ENCODE measurements around the gene CLCA1. TPM values are rescaled to one million over a fixed set of nuclear protein-coding genes. Genes with fewer than 3 reads are reported as not detected.

The CLCA1 gene
- total RNA-seq, 1 donor from 2014 or later: not detected

DNA sequence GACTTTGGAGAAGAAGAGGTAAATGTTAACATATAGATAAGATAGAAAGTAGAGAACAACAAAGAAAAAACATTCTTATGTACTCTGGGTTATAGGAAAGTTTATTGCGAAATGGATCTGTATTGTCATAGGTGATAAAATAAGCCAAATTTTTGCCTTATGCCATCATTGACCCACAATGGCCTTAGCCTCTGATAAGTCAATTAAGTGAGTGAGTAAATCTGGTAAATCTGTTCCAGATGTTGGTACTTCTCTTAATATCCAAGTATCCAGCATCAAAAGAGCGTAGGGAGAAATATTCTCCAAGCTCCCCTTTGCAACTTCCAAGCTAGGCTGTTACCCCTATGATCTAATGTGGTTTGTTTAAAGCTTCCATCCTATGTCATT, 39.8 kb downstream of the CLCA1 start:
- no peak overlapping the region for H3K4me3 ChIP-seq (ENCODE audit: low read length in 3 of 3)
- H3K36me3 ChIP-seq (ENCODE audit: control insufficient read depth in 3 of 3, insufficient read depth in 3 of 3, low read length in 3 of 3): no peaks in the 10 kb centered on the region
- H3K27me3 ChIP-seq (ENCODE audit: control insufficient read depth in 3 of 3, insufficient read depth in 3 of 3, low read length in 3 of 3): no peaks in the 10 kb centered on the region
- H3K9ac ChIP-seq (ENCODE audit: low read depth in 1 of 3, low read length in 3 of 3): no peak overlapping the region
- no peak overlapping the region for H3K27ac ChIP-seq (ENCODE audit: low read depth, low read length)
- H3K4me1 ChIP-seq (ENCODE audit: control insufficient read depth in 3 of 3, insufficient read depth in 3 of 3, low read length in 3 of 3): no peaks in the 10 kb centered on the region
- H3K9me3 ChIP-seq (ENCODE audit: control insufficient read depth in 3 of 3, low read length in 3 of 3): no peaks in the 10 kb centered on the region

GRCh38 chr1:86515597-86515996, 46.9 kb downstream of the CLCA1 start:
- Histone ChIP-seq H3K9me3 (ENCODE audit: control insufficient read depth in 3 of 3, low read length in 3 of 3) (no peaks in the 10 kb centered on the region), H3K27ac (ENCODE audit: low read depth, low read length) (no peak overlapping the region), H3K4me1 (ENCODE audit: control insufficient read depth in 3 of 3, insufficient read depth in 3 of 3, low read length in 3 of 3) (no peaks in the 10 kb centered on the region), H3K4me3 (ENCODE audit: low read length in 3 of 3) (no peak overlapping the region), H3K36me3 (ENCODE audit: control insufficient read depth in 3 of 3, insufficient read depth in 3 of 3, low read length in 3 of 3) (no peaks in the 10 kb centered on the region), H3K9ac (ENCODE audit: low read depth in 1 of 3, low read length in 3 of 3) (no peak overlapping the region), H3K27me3 (ENCODE audit: control insufficient read depth in 3 of 3, insufficient read depth in 3 of 3, low read length in 3 of 3) (no peaks in the 10 kb centered on the region)

DNA sequence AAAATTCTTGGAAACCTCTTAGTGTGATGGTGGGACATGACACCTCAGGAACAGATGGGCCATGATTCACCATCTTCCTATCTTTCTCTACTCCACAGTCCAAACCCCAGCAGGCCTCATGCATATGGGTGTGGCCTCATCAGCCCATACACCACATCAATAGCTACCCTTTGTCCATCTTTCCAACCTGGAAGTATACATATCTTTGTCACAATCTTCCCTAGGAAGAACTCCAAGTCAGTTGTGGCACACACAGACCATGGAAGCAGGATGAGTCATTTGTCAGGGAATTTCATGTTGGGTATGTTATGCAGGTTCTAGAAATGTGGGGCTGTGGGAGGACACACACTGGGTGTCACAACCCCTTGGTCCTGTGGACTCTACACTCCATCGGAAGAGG, 47.6 kb downstream of the CLCA1 start:
- H3K27me3 ChIP-seq (ENCODE audit: control insufficient read depth in 3 of 3, insufficient read depth in 3 of 3, low read length in 3 of 3): no peaks in the 10 kb centered on the region
- no peak overlapping the region for H3K27ac ChIP-seq (ENCODE audit: low read depth, low read length)
- H3K4me3 ChIP-seq (ENCODE audit: low read length in 3 of 3): no peak overlapping the region

GRCh38 chr1:86517336-86517735, 48.6 kb downstream of the CLCA1 start:
- H3K9me3 ChIP-seq (ENCODE audit: control insufficient read depth in 3 of 3, low read length in 3 of 3): no peaks in the 10 kb centered on the region
- H3K36me3 ChIP-seq (ENCODE audit: control insufficient read depth in 3 of 3, insufficient read depth in 3 of 3, low read length in 3 of 3): no peaks in the 10 kb centered on the region
- H3K9ac ChIP-seq (ENCODE audit: low read depth in 1 of 3, low read length in 3 of 3): no peak overlapping the region
- no peak overlapping the region for H3K4me3 ChIP-seq (ENCODE audit: low read length in 3 of 3)
- no peaks in the 10 kb centered on the region for H3K4me1 ChIP-seq (ENCODE audit: control insufficient read depth in 3 of 3, insufficient read depth in 3 of 3, low read length in 3 of 3)
- H3K27ac ChIP-seq (ENCODE audit: low read depth, low read length): no peak overlapping the region
- no peaks in the 10 kb centered on the region for H3K27me3 ChIP-seq (ENCODE audit: control insufficient read depth in 3 of 3, insufficient read depth in 3 of 3, low read length in 3 of 3)

More for the DNA sequence above, 47.6 kb downstream of the CLCA1 start:
- H3K9ac ChIP-seq (ENCODE audit: low read depth in 1 of 3, low read length in 3 of 3): no peak overlapping the region
- no peaks in the 10 kb centered on the region for H3K36me3 ChIP-seq (ENCODE audit: control insufficient read depth in 3 of 3, insufficient read depth in 3 of 3, low read length in 3 of 3)
- H3K9me3 ChIP-seq (ENCODE audit: control insufficient read depth in 3 of 3, low read length in 3 of 3): no peaks in the 10 kb centered on the region
- no peaks in the 10 kb centered on the region for H3K4me1 ChIP-seq (ENCODE audit: control insufficient read depth in 3 of 3, insufficient read depth in 3 of 3, low read length in 3 of 3)

DNA sequence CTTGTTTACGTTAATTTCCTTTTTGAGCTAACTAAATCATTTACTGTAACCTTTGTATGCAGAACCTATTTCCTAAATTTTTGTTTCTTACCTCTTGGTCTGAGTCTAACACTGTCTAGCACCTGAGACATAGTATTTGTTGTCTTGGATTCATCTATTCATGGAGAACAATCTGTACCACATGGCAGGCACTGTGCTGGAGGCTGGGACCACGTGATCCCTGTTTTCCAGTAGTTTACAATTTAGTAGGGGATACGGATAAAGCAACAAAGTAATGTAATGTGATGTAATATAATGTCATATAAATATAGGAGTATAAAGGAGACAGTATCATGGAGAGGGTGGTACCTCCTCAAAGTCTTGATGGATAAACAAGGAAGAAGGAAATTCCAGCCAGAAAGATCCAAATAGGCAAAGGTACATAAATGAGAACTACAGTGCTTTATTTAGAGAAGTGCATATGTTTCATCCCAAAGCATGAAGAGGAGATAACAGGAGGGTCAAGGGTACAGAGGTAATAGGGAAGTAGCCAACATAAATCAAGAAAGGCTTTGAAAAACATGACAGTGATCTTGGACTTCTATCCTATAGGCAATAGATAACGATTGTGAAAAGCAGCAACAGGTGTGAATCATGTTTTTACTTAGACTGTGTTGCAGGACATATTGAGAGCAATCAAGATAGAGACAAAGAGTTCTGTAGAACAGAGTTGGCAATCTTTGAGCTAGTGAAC, 52.2 kb downstream of the CLCA1 start:
- Histone ChIP-seq H3K9me3 (ENCODE audit: control insufficient read depth in 3 of 3, low read length in 3 of 3) (no peaks in the 10 kb centered on the region), H3K9ac (ENCODE audit: low read depth in 1 of 3, low read length in 3 of 3) (no peak overlapping the region), H3K36me3 (ENCODE audit: control insufficient read depth in 3 of 3, insufficient read depth in 3 of 3, low read length in 3 of 3) (no peaks in the 10 kb centered on the region), H3K27me3 (ENCODE audit: control insufficient read depth in 3 of 3, insufficient read depth in 3 of 3, low read length in 3 of 3) (no peaks in the 10 kb centered on the region), H3K4me1 (ENCODE audit: control insufficient read depth in 3 of 3, insufficient read depth in 3 of 3, low read length in 3 of 3) (no peaks in the 10 kb centered on the region), H3K4me3 (ENCODE audit: low read length in 3 of 3) (no peak overlapping the region), H3K27ac (ENCODE audit: low read depth, low read length) (no peak overlapping the region)

DNA sequence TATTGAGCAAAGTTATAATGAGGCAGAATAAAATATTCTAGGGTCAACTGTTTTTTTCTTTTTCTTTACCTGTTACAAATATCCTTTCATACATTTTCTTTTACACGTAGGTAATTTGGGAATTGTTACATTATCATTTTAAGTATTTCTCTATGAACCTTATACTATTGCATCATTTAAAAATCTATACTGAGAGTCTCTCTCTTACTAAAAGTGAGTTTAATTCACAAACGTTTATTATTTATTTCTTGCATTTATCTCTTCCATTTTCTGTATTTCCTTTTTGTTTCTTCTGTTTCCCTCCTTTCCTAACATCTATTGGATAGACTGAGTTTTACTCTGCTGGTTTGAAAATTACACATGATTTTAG, 52.8 kb downstream of the CLCA1 start:
- H3K36me3 ChIP-seq (ENCODE audit: control insufficient read depth in 3 of 3, insufficient read depth in 3 of 3, low read length in 3 of 3): no peaks in the 10 kb centered on the region
- no peak overlapping the region for H3K9ac ChIP-seq (ENCODE audit: low read depth in 1 of 3, low read length in 3 of 3)
- no peaks in the 10 kb centered on the region for H3K27me3 ChIP-seq (ENCODE audit: control insufficient read depth in 3 of 3, insufficient read depth in 3 of 3, low read length in 3 of 3)
- no peaks in the 10 kb centered on the region for H3K9me3 ChIP-seq (ENCODE audit: control insufficient read depth in 3 of 3, low read length in 3 of 3)
- H3K27ac ChIP-seq (ENCODE audit: low read depth, low read length): no peak overlapping the region
- H3K4me3 ChIP-seq (ENCODE audit: low read length in 3 of 3): no peak overlapping the region
- H3K4me1 ChIP-seq (ENCODE audit: control insufficient read depth in 3 of 3, insufficient read depth in 3 of 3, low read length in 3 of 3): no peaks in the 10 kb centered on the region

DNA sequence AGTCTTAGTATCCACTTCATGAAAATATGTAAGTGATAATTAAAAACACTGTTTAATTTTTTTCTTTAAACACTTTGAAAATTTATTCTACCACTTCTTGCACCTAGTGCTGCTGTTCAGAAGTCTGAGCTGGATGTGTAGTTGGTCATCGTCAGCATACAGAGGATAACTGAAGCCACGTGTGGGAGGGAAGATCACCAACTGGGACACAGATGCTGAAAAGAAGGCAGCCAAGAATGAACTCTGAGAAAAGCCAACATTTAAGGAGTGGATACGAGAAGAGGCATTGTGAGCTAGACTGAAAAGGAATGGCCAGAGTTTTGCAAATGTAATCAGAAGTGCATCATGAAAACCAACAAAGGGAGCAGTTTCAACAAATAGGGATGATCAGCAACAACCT, 53.5 kb downstream of the CLCA1 start:
- H3K27me3 ChIP-seq (ENCODE audit: control insufficient read depth in 3 of 3, insufficient read depth in 3 of 3, low read length in 3 of 3): no peaks in the 10 kb centered on the region
- no peaks in the 10 kb centered on the region for H3K9me3 ChIP-seq (ENCODE audit: control insufficient read depth in 3 of 3, low read length in 3 of 3)
- H3K4me3 ChIP-seq (ENCODE audit: low read length in 3 of 3): no peak overlapping the region
- no peak overlapping the region for H3K27ac ChIP-seq (ENCODE audit: low read depth, low read length)
- H3K36me3 ChIP-seq (ENCODE audit: control insufficient read depth in 3 of 3, insufficient read depth in 3 of 3, low read length in 3 of 3): no peaks in the 10 kb centered on the region
- no peak overlapping the region for H3K9ac ChIP-seq (ENCODE audit: low read depth in 1 of 3, low read length in 3 of 3)
- H3K4me1 ChIP-seq (ENCODE audit: control insufficient read depth in 3 of 3, insufficient read depth in 3 of 3, low read length in 3 of 3): no peaks in the 10 kb centered on the region

DNA sequence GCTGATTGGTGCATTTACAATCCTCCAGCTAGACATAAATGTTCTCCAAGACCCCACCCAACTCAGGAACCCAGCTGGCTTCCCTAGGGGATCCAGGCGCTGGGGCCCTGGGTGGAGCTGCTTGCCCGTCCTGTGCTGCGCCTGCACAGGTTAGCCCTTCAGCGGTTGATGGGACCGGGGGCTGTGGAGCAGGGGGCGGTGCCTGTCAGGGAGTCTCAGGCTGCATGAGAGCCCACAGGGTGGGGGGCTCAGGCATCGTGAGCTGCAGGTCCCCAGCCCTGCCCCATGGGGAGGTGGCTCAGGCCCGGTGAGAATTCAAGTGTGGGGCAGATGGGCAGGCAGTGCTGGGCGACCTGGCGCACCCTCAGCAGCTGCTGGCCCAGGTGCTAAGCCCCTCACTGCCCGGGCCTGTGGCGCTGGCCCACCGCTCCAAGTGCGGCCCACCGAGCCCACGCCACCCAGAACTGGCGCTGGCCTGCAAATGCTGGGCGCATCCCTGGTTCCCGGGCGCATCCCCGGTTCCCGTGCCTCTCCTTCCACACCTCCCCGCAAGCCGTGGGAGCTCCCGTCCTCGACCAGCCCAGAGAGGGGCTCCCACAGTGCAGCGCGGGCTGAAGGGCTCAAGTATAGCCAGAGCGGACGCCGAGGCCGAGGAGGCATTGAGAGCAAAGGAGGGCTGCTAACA, 55.1 kb downstream of the CLCA1 start:
- Histone ChIP-seq H3K27ac (ENCODE audit: low read depth, low read length) (no peak overlapping the region), H3K27me3 (ENCODE audit: control insufficient read depth in 3 of 3, insufficient read depth in 3 of 3, low read length in 3 of 3) (no peaks in the 10 kb centered on the region), H3K4me1 (ENCODE audit: control insufficient read depth in 3 of 3, insufficient read depth in 3 of 3, low read length in 3 of 3) (no peaks in the 10 kb centered on the region), H3K36me3 (ENCODE audit: control insufficient read depth in 3 of 3, insufficient read depth in 3 of 3, low read length in 3 of 3) (no peaks in the 10 kb centered on the region), H3K9ac (ENCODE audit: low read depth in 1 of 3, low read length in 3 of 3) (no peak overlapping the region), H3K4me3 (ENCODE audit: low read length in 3 of 3) (no peak overlapping the region), H3K9me3 (ENCODE audit: control insufficient read depth in 3 of 3, low read length in 3 of 3) (no peaks in the 10 kb centered on the region)

DNA sequence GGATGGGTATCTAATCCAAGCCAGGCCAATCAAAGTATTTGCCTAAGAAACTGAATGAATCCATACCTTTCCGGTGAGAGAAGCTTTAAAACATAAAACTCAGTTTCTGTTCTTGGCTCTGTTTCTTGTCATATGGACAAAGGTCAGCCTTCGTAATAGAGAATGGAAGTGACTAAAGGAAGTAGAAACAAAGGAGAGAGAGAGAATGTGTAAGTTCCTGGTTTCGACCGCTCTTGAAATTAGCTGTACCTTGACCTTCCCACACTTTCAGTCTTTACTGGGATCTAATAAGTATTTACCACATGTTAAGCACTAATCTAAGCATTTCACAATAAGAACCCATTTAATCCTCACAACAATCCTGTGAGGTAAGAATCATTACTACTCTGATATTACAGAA, 58.6 kb downstream of the CLCA1 start:
- H3K9ac ChIP-seq (ENCODE audit: low read depth in 1 of 3, low read length in 3 of 3): no peak overlapping the region
- H3K4me1 ChIP-seq (ENCODE audit: control insufficient read depth in 3 of 3, insufficient read depth in 3 of 3, low read length in 3 of 3): no peaks in the 10 kb centered on the region
- H3K27me3 ChIP-seq (ENCODE audit: control insufficient read depth in 3 of 3, insufficient read depth in 3 of 3, low read length in 3 of 3): no peaks in the 10 kb centered on the region
- no peak overlapping the region for H3K27ac ChIP-seq (ENCODE audit: low read depth, low read length)
- H3K36me3 ChIP-seq (ENCODE audit: control insufficient read depth in 3 of 3, insufficient read depth in 3 of 3, low read length in 3 of 3): no peaks in the 10 kb centered on the region
- no peak overlapping the region for H3K4me3 ChIP-seq (ENCODE audit: low read length in 3 of 3)
- no peaks in the 10 kb centered on the region for H3K9me3 ChIP-seq (ENCODE audit: control insufficient read depth in 3 of 3, low read length in 3 of 3)

- H3K9ac ChIP-seq (ENCODE audit: low read depth in 1 of 3, low read length in 3 of 3): no peak overlapping the region
- H3K4me3 ChIP-seq (ENCODE audit: low read length in 3 of 3): no peak overlapping the region
Observed at GRCh38 chr1:86530211-86530845, 61.6 kb downstream of the CLCA1 start.

More at GRCh38 chr1:86530211-86530845, 61.6 kb downstream of the CLCA1 start:
- Histone ChIP-seq H3K27ac (ENCODE audit: low read depth, low read length) (no peak overlapping the region), H3K36me3 (ENCODE audit: control insufficient read depth in 3 of 3, insufficient read depth in 3 of 3, low read length in 3 of 3) (no peaks in the 10 kb centered on the region), H3K4me1 (ENCODE audit: control insufficient read depth in 3 of 3, insufficient read depth in 3 of 3, low read length in 3 of 3) (no peaks in the 10 kb centered on the region), H3K27me3 (ENCODE audit: control insufficient read depth in 3 of 3, insufficient read depth in 3 of 3, low read length in 3 of 3) (no peaks in the 10 kb centered on the region), H3K9me3 (ENCODE audit: control insufficient read depth in 3 of 3, low read length in 3 of 3) (no peaks in the 10 kb centered on the region)

All from skeletal muscle tissue (tissue), 4 donors.